GM12875 (cell line): ENCODE data around the gene SLC16A1.

ENCODE experiments used
- H3K4me3 ChIP-seq: one replicate; pipeline ENCODE4 v1.5.1; 2011; ENCODE audit warnings: low read depth, low read length, control low read depth
- CTCF ChIP-seq: IDR thresholded peaks from 2 replicates; pipeline ENCODE4 v1.5.1; 2011; ENCODE audit warnings: low read depth, mild to moderate bottlenecking, control low read depth, inconsistent platforms, low read length, moderate library complexity, borderline replicate concordance; ENCODE audit not compliant: insufficient read depth

Gene SLC16A1

GRCh38 chr1:112954945-112955772 lies 837 bp downstream of the SLC16A1 start:
- peak overlapping the region; percentile 90 for H3K4me3 ChIP-seq
- TF ChIP-seq CTCF, result no peak

GRCh38 chr1:112954017-112954650 lies 1.9 kb downstream of the SLC16A1 start:
- peak overlapping the region; percentile 28 for H3K4me3 ChIP-seq
- TF ChIP-seq CTCF, result no peak

GRCh38 chr1:112950426-112950825 lies 5.6 kb downstream of the SLC16A1 start:
- TF ChIP-seq CTCF, result no peak
- no peak overlapping the region for H3K4me3 ChIP-seq

- no peak overlapping the region for H3K4me3 ChIP-seq
Measured at GRCh38 chr1:112946683-112947082, 9.3 kb downstream of the SLC16A1 start.

GRCh38 chr1:112939810-112940209 lies 16.2 kb downstream of the SLC16A1 start:
- no peak overlapping the region for H3K4me3 ChIP-seq
- TF ChIP-seq CTCF, result no peak

More at GRCh38 chr1:112946683-112947082, 9.3 kb downstream of the SLC16A1 start:
- no peak for TF ChIP-seq CTCF

GRCh38 chr1:112938210-112938609 lies 17.8 kb downstream of the SLC16A1 start:
- no peak for TF ChIP-seq CTCF
- H3K4me3 ChIP-seq, result no peak overlapping the region

GRCh38 chr1:112937495-112937894 lies 18.5 kb downstream of the SLC16A1 start:
- no peak overlapping the region for H3K4me3 ChIP-seq

More at GRCh38 chr1:112937495-112937894, 18.5 kb downstream of the SLC16A1 start:
- TF ChIP-seq CTCF, result no peak
